GM21360 (cell line): ENCODE results near the gene CCM2.
A peak's percentile ranks its signal among the peaks of the same experiment; 100 is the strongest.

ENCODE experiments used
- ATAC-seq: cut with Tn5 transposase; IDR thresholded peaks from one replicate; pipeline ENCODE4 v1.9.1; 2021; ENCODE audit warnings: mild to moderate bottlenecking, moderate library complexity; ENCODE audit not compliant: unreplicated experiment

The CCM2 gene

GRCh38 chr7:45000093-45001032 lies at the start of gene CCM2:
CCM2 (plus strand) TSS chr7:45000201; CDS start chr7:45000334, 133 bp downstream.
- ATAC-seq = peak; percentile 2

GRCh38 chr7:44953156-44953555 lies 46.8 kb upstream of the CCM2 start:
- ATAC-seq = no peak

GRCh38 chr7:44955733-44956132 lies 44.3 kb upstream of the CCM2 start:
- ATAC-seq = no peak

GRCh38 chr7:44956157-44956766 lies 43.7 kb upstream of the CCM2 start:
- ATAC-seq = no peak

- ATAC-seq = no peak
These were observed 41.2 kb upstream of the CCM2 start for GRCh38 chr7:44958645-44959344.

GRCh38 chr7:44959433-44959951 lies 40.5 kb upstream of the CCM2 start:
- ATAC-seq = no peak

GRCh38 chr7:44960011-44960580 lies 39.9 kb upstream of the CCM2 start:
- no peak for ATAC-seq

GRCh38 chr7:44961844-44962482 lies 38.0 kb upstream of the CCM2 start:
- ATAC-seq = no peak

GRCh38 chr7:44962483-44963251 lies 37.3 kb upstream of the CCM2 start:
- no peak for ATAC-seq

GRCh38 chr7:44963364-44964290 lies 36.4 kb upstream of the CCM2 start:
- no peak for ATAC-seq

GRCh38 chr7:44964384-44964830 lies 35.6 kb upstream of the CCM2 start:
- ATAC-seq = no peak

GRCh38 chr7:44964831-44965440 lies 35.1 kb upstream of the CCM2 start:
- ATAC-seq = no peak

- no peak for ATAC-seq
These were observed 34.5 kb upstream of the CCM2 start for GRCh38 chr7:44965441-44965903.

GRCh38 chr7:44965937-44966730 lies 33.9 kb upstream of the CCM2 start:
- no peak for ATAC-seq

- ATAC-seq = no peak
These were observed 33.1 kb upstream of the CCM2 start for GRCh38 chr7:44966731-44967538.
